Heart left ventricle (tissue), 16 donors: ENCODE data around the gene PRIMPOL. TPM values are rescaled to one million over a fixed set of nuclear protein-coding genes. Genes with fewer than 3 reads are reported as not detected.

Experiments
- ATAC-seq, 4 donors: fragments of 200-7000 bp; cut with Tn5 transposase; one replicate each; pipeline ENCODE4 v1.9.1; 2020 to 2022; ENCODE audit warnings: moderate library complexity in 4 of 4, mild to moderate bottlenecking in 3 of 4, moderate number of reproducible peaks in 1 of 4
- DNase-seq, 5 donors: peaks; one replicate each; pipeline ENCODE4 v3.0.0-alpha.2; 2020
- H3K27ac ChIP-seq, 12 donors: fragments of 200-600 bp; sonication (generic) in 4 of 12; one replicate each; pipeline versions ENCODE4 v1.5.0 to v1.8.0; 2016 to 2022; ENCODE audit warnings: mild to moderate bottlenecking in 2 of 12
- H3K27me3 ChIP-seq, 9 donors: fragments of 200-600 bp; sonication (generic) in 2 of 9; one replicate each; pipeline versions ENCODE4 v1.5.1 to v1.8.0; 2016 to 2022; ENCODE audit warnings: mild to moderate bottlenecking in 3 of 9
- H3K36me3 ChIP-seq, 9 donors: fragments of 200-600 bp; sonication (generic) in 2 of 9; one replicate each; pipeline versions ENCODE4 v1.5.0 to v1.8.0; 2018 to 2022; ENCODE audit warnings: mild to moderate bottlenecking in 2 of 9
- H3K4me1 ChIP-seq, 12 donors: fragments of 200-600 bp; sonication (generic) in 4 of 12; one replicate each; pipeline versions ENCODE4 v1.5.0 to v1.8.0; 2016 to 2022; ENCODE audit warnings: mild to moderate bottlenecking in 3 of 12
- H3K4me3 ChIP-seq, 12 donors: fragments of 200-600 bp; sonication (generic) in 4 of 12; one replicate each; pipeline versions ENCODE4 v1.5.0 to v1.8.0; 2017 to 2022; ENCODE audit warnings: mild to moderate bottlenecking in 9 of 12, moderate library complexity in 4 of 12
- H3K9me3 ChIP-seq, 12 donors: fragments of 200-600 bp; sonication (generic) in 4 of 12; one replicate each; pipeline versions ENCODE4 v1.5.0 to v1.8.0; 2016 to 2022; ENCODE audit warnings: mild to moderate bottlenecking in 1 of 12
- POLR2A ChIP-seq, 2 donors: fragments of 450-650 bp; IDR thresholded peaks; one replicate each; pipeline ENCODE4 v1.6.1; 2017; ENCODE audit warnings: antibody characterized with exemption in 2 of 2, mild to moderate bottlenecking in 2 of 2, moderate library complexity in 2 of 2
- WGBS, 4 donors: extraction: QIAGEN DNeasy Blood & Tissue Kit in 2 of 4; methylation state at CpG; one replicate each; pipeline versions ENCODE4 v1.1.5 to v1.1.7; 2013 to 2018; 5-methylcytosine and 5-hydroxymethylcytosine counted together
- intact Hi-C, 10 donors: fragments of 100-400 bp; cut with DNase I; formaldehyde crosslinking; loops; one replicate each; pipeline versions ENCODE4 v1.11.1 to v1.14.2; 2022
- polyA plus RNA-seq, 2 donors: library from polyadenylated mRNA; stranded (reverse); fragments of 200-250 nt; gene quantifications; one replicate each; pipeline ENCODE4 v1.2.3, GENCODE V29; 2013
- total RNA-seq, 9 donors: library from RNA; depleted of rRNA in 2 of 9; stranded (reverse); fragments of >200 nt in 2 of 9; fragmentation: NEBNext Ultra II Directional in 3 of 9; extraction: Animal tissue kit (Norgen Biotek cat#: 25700) in 3 of 9; gene quantifications; one replicate each; pipeline versions ENCODE4 v1.1.0 to v1.2.4, GENCODE V29; 2016 to 2023
- TF ChIP-seq, protein P1 (sequence below), 12 donors: fragments of 200-600 bp; sonication (generic) in 4 of 12; IDR thresholded peaks; one replicate each; pipeline versions ENCODE4 v1.5.0 to v1.8.0; 2018 to 2022; ENCODE audit warnings: antibody characterized with exemption in 12 of 12, mild to moderate bottlenecking in 5 of 12
- donor health status: ischemic (EF 13 %, LVEDD 7.1; RV severe dilation, severe dysfunction).
- donor health status: healthy with polysubstance abuse.
- donor health status: DM: no; HTN: yes; CAD: no.
- donor health status: DM: no; HTN: no; CAD: no.
- donor health status: ischemic (EF 25% LVEDD 6.9; RV normal size, moderate dysfunction).
- donor health status: ischemic (EF 25% LVEDD 5.7; RV mildly dilated, moderate dysfunction).
- donor health status: healthy.
- donor health status: DM: yes; HTN: yes; CAD: no.
- donor health status: ischemic (EF 35%, LVEDD 5.7; RV mildly dilated, moderate dysfunction).
- donor health status: nonischemic (EF 11% LVEDD 7.7; RV severe dilation, severe dysfunction).
- donor health status: DM: yes; HTN: yes; CAD: no.
- donor health status: PGD.
- donor health status: ischemic (EF 29% LVEDD 5.4; RV normal size, mild dysfunction).
- donor health status: nonischemic (EF 23%, LVEDD 6.1; RV moderate dilation, normal function).

PRIMPOL gene
- total and polyA plus RNA-seq, 11 donors, result 5.2 to 24.8 (median 10.6) TPM

DNA sequence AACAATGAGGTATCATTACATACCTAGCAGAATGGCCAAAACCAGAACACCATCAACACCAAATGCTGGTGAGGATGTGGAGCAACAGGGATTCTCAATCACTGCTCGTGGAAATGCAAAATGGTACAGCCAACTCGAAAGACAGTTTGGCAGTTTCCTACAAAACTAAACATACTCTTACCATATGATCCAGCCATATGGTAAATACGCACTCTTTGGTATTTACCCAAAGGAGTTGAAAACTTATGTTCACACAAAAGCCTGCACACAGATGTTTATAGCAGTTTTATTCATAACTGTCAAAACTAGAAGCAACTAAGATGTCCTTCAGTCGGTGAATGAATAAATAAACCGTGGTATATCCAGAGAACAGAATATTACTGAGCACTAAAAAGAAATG lies 8.1 kb upstream of the PRIMPOL start:
- H3K27me3 ChIP-seq, result no peaks in the 10 kb centered on the region
- H3K4me3 ChIP-seq, result no peak overlapping the region
- peaks cover 0 to 60% (median 47%) of the 10 kb centered on the region in 12 donors for H3K4me1 ChIP-seq
- no peak for TF ChIP-seq POLR2A (IDR thresholded peaks at IDR 0.05)
- TF ChIP-seq, protein P1, sequence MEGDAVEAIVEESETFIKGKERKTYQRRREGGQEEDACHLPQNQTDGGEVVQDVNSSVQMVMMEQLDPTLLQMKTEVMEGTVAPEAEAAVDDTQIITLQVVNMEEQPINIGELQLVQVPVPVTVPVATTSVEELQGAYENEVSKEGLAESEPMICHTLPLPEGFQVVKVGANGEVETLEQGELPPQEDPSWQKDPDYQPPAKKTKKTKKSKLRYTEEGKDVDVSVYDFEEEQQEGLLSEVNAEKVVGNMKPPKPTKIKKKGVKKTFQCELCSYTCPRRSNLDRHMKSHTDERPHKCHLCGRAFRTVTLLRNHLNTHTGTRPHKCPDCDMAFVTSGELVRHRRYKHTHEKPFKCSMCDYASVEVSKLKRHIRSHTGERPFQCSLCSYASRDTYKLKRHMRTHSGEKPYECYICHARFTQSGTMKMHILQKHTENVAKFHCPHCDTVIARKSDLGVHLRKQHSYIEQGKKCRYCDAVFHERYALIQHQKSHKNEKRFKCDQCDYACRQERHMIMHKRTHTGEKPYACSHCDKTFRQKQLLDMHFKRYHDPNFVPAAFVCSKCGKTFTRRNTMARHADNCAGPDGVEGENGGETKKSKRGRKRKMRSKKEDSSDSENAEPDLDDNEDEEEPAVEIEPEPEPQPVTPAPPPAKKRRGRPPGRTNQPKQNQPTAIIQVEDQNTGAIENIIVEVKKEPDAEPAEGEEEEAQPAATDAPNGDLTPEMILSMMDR (IDR thresholded peaks at IDR 0.05), result no peak
- H3K27ac ChIP-seq, result no peak overlapping the region
- 93 to 98% (median 97%) methylated on average over 5 of the region's 5 CpGs for WGBS, 4 donors
- H3K36me3 ChIP-seq, result peaks cover 0 to 69% (median 19%) of the 10 kb centered on the region in 9 donors
- intact Hi-C loops, result loop anchor here in 7 of 10 donors (10.0 kb wide), 8 partner anchors 93 to 377 kb away; partner anchors contain the start of genes IRF2 (in 3 of the 7), ACSL1 (in 1 of the 7) and CENPU (in 1 of the 7)
- no peaks in the 10 kb centered on the region for H3K9me3 ChIP-seq
- DNase-seq, result no peak
- ATAC-seq, result no peak

DNA sequence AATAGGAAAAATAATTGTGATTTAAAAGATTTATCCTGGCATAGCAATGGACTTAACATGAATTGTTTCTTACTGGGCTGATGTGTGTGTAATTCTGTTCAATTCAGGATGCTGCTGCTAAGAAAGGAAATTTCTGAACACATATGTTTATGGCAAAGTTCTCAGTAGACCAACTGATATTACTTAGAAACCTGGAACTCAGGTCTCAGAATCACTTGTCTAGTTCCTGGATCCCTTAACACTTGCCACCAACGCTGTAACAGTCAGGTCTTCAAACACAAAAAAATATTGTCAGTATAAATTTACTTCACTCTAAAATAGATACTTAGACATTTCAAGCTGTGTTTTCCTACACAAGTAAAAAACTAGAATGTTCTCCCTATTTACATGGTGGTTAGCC lies 5.8 kb upstream of the PRIMPOL start:
- Histone ChIP-seq H3K4me3 (no peak overlapping the region), H3K36me3 (peaks cover 0 to 58% (median 0%) of the 10 kb centered on the region in 9 donors), H3K27me3 (no peaks in the 10 kb centered on the region), H3K9me3 (no peaks in the 10 kb centered on the region), H3K27ac (peak overlapping the region in 5 of 12 donors; percentile 40 to 99 (median 54)), H3K4me1 (peaks cover 5 to 80% (median 65%) of the 10 kb centered on the region in 12 donors)
- WGBS, 4 donors, result 81 to 92% (median 84%) methylated on average over 1 of the region's 1 CpG
- TF ChIP-seq POLR2A (IDR thresholded peaks at IDR 0.05), result no peak
- TF ChIP-seq, protein P1 (IDR thresholded peaks at IDR 0.05), result no peak
- DNase-seq (no peak), ATAC-seq (no peak)
- intact Hi-C loops, result loop anchor here in 7 of 10 donors (10.0 kb wide), 8 partner anchors 91 to 379 kb away; partner anchors contain the start of genes IRF2 (in 3 of the 7), ACSL1 (in 1 of the 7) and CENPU (in 1 of the 7)

DNA sequence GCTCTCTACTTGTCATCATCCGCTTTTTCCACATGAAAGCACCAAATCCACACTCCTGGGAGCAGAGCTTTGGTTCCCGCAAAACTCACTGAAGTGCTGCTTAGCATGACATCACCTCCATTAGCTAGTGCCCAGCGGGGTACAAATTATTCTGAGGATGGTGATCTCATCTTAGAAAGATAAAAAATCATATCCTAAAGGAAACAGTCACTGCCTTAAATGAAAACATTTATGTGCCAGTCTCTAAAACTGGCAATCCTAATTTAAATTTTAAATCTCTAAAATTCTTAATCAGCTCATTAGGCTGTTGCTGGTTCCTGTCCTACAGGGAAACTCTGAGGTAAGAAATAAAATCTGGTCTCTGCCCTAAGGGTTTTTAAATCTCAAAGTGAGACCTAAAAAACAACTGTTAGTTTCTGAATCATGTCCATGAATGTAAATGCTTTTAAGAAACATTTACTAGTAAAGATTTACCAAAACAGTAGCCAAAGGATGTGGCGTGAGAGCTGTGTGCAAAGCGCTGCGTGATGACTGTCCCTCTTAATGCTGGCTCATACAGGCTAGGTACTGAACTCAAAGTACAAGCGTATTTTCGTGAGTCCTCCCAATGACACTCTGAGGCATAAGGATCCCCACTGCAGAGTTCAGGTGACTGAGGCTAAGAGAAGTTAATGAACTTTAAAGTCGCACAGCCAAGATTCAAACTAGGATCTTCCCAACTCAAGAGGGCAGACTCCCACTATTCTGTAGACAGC lies 4.8 kb upstream of the PRIMPOL start:
- H3K9me3 ChIP-seq, result no peaks in the 10 kb centered on the region
- peak overlapping the region in 7 of 12 donors; percentile 16 to 99 (median 46) for H3K27ac ChIP-seq
- DNase-seq (no peak), ATAC-seq (no peak)
- 72 to 76% (median 74%) methylated on average over 9 of the region's 9 CpGs for WGBS, 4 donors
- H3K4me1 ChIP-seq, result peaks cover 5 to 76% (median 60%) of the 10 kb centered on the region in 12 donors
- peaks cover 0 to 50% (median 0%) of the 10 kb centered on the region in 9 donors for H3K36me3 ChIP-seq
- no peak for TF ChIP-seq POLR2A (IDR thresholded peaks at IDR 0.05)
- TF ChIP-seq, protein P1 (IDR thresholded peaks at IDR 0.05), result no peak
- no peak overlapping the region for H3K4me3 ChIP-seq
- H3K27me3 ChIP-seq, result no peaks in the 10 kb centered on the region
- intact Hi-C loops, result loop anchor here in 9 of 10 donors (5.0 to 10.0 kb wide), 11 partner anchors 88 to 382 kb away; partner anchors contain the start of genes CENPU (in 6 of the 9), IRF2 (in 3 of the 9) and ACSL1 (in 1 of the 9)
